ENCODE results near the gene AGBL3.

Gene AGBL3

DNA sequence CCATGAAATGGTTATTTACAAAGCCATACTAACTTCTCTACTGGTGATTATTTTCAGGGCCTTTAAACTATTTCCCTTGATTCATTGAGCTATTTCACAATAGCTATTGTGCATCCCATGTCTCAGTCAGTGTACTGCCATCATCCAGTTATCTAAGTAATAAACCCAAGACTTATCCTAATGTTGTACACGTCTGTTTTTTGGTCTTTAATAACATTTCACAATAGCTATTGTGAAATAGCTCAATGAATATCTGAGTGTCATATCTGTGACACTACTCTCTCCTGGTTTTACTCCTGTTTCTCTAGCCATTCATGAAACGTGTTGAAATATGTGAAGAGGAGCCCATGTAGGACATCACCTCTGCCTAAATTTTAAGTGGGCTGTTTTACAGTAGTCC is 125.1 kb downstream of the AGBL3 start:
- TF ChIP-seq EGR1 (IDR thresholded peaks at IDR 0.05) (no peak), FOXM1 (IDR thresholded peaks at IDR 0.05; ENCODE audit: borderline replicate concordance, low read depth) (no peak), NFIC (IDR thresholded peaks at IDR 0.05) (no peak), TAF1 (IDR thresholded peaks at IDR 0.05; ENCODE audit: low read depth) (no peak), CEBPB (IDR thresholded peaks at IDR 0.05) (no peak), TEAD4 (IDR thresholded peaks at IDR 0.05) (no peak), RAD21 (IDR thresholded peaks at IDR 0.05; ENCODE audit: low read depth) (no peak), TCF12 (IDR thresholded peaks at IDR 0.05; ENCODE audit: low read depth) (no peak), YY1 (IDR thresholded peaks at IDR 0.05; ENCODE audit: low read depth) (no peak), ZBTB7A (IDR thresholded peaks at IDR 0.05; ENCODE audit: low read depth) (no peak), EP300 (IDR thresholded peaks at IDR 0.05; ENCODE audit: borderline replicate concordance) (no peak), CREB1 (IDR thresholded peaks at IDR 0.05; ENCODE audit: low read depth) (no peak)
- TF ChIP-seq, protein P1, sequence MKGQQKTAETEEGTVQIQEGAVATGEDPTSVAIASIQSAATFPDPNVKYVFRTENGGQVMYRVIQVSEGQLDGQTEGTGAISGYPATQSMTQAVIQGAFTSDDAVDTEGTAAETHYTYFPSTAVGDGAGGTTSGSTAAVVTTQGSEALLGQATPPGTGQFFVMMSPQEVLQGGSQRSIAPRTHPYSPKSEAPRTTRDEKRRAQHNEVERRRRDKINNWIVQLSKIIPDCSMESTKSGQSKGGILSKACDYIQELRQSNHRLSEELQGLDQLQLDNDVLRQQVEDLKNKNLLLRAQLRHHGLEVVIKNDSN (IDR thresholded peaks at IDR 0.05): no peak
- TF ChIP-seq, protein P2, sequence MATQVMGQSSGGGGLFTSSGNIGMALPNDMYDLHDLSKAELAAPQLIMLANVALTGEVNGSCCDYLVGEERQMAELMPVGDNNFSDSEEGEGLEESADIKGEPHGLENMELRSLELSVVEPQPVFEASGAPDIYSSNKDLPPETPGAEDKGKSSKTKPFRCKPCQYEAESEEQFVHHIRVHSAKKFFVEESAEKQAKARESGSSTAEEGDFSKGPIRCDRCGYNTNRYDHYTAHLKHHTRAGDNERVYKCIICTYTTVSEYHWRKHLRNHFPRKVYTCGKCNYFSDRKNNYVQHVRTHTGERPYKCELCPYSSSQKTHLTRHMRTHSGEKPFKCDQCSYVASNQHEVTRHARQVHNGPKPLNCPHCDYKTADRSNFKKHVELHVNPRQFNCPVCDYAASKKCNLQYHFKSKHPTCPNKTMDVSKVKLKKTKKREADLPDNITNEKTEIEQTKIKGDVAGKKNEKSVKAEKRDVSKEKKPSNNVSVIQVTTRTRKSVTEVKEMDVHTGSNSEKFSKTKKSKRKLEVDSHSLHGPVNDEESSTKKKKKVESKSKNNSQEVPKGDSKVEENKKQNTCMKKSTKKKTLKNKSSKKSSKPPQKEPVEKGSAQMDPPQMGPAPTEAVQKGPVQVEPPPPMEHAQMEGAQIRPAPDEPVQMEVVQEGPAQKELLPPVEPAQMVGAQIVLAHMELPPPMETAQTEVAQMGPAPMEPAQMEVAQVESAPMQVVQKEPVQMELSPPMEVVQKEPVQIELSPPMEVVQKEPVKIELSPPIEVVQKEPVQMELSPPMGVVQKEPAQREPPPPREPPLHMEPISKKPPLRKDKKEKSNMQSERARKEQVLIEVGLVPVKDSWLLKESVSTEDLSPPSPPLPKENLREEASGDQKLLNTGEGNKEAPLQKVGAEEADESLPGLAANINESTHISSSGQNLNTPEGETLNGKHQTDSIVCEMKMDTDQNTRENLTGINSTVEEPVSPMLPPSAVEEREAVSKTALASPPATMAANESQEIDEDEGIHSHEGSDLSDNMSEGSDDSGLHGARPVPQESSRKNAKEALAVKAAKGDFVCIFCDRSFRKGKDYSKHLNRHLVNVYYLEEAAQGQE (IDR thresholded peaks at IDR 0.05; ENCODE audit: low read depth): no peak
- TF ChIP-seq, protein P3, sequence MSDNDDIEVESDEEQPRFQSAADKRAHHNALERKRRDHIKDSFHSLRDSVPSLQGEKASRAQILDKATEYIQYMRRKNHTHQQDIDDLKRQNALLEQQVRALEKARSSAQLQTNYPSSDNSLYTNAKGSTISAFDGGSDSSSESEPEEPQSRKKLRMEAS (IDR thresholded peaks at IDR 0.05): no peak

DNA sequence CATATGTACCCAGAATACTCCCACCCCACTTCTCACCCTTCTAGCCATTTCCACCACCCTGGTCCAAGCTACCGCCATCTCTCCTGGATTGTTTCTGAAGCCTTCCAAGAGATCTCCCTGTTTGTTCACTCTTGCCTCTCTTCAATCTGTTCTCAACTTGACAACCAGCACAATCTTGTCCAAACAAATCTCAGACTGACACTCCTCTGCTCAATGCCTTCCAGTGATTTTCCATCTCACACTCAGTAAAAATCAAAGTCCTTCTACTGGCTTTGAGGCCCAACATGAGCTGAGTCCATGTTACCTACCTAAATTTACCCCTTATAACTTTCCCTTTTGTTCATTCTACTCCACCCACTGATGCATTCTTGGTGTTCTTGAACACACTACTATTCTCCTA is 128.3 kb downstream of the AGBL3 start:
- TF ChIP-seq TCF12 (IDR thresholded peaks at IDR 0.05; ENCODE audit: low read depth): no peak
- TF ChIP-seq TAF1 (IDR thresholded peaks at IDR 0.05; ENCODE audit: low read depth): no peak
- TF ChIP-seq, protein P3 (IDR thresholded peaks at IDR 0.05): no peak
- no peak for TF ChIP-seq EP300 (IDR thresholded peaks at IDR 0.05; ENCODE audit: borderline replicate concordance)
- TF ChIP-seq EGR1 (IDR thresholded peaks at IDR 0.05): no peak
- no peak for TF ChIP-seq CREB1 (IDR thresholded peaks at IDR 0.05; ENCODE audit: low read depth)
- no peak for TF ChIP-seq RAD21 (IDR thresholded peaks at IDR 0.05; ENCODE audit: low read depth)
- TF ChIP-seq FOXM1 (IDR thresholded peaks at IDR 0.05; ENCODE audit: borderline replicate concordance, low read depth): no peak
- no peak for TF ChIP-seq YY1 (IDR thresholded peaks at IDR 0.05; ENCODE audit: low read depth)
- TF ChIP-seq, protein P1 (IDR thresholded peaks at IDR 0.05): no peak
- TF ChIP-seq ZBTB7A (IDR thresholded peaks at IDR 0.05; ENCODE audit: low read depth): no peak
- no peak for TF ChIP-seq NFIC (IDR thresholded peaks at IDR 0.05)
- TF ChIP-seq, protein P2 (IDR thresholded peaks at IDR 0.05; ENCODE audit: low read depth): no peak
- no peak for TF ChIP-seq TEAD4 (IDR thresholded peaks at IDR 0.05)

DNA sequence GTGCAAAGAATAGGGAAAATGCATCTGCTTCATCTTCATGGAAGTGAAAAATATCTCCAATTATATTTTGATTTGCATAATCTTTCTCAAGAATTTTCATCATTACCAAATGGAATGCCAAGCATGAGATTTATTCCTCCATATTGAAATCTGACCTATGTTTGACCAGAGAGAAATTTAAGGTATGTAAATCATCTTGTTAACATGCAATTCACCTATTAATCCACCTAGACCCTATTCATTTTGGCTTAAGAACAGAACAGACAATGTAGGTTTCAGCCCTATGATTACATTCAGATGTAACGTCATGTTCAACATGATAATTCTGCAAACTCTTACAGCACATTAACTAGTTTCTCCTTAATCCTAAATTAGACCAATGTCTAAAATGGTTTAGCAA is 130.8 kb downstream of the AGBL3 start:
- TF ChIP-seq EGR1 (IDR thresholded peaks at IDR 0.05) (no peak), TEAD4 (IDR thresholded peaks at IDR 0.05) (no peak)

DNA sequence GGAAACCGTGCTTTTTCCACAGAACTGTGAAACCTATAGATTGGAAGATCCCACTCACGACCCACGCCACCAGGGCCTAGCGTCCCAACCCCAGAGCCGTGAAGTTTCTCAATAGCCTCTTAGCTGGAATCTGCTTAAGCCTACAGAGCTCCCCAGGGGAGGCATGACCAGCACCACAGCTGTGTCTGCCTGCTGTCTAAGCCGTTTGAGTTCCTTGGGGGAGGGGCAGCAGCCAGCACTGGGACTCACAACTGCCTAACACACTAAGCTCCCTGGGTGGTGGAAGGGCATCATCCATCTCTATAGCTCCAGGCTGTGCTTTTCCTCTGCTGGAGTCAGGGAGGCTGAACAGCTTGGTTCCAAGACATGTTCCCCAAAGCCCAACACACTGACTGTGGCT is 135.6 kb downstream of the AGBL3 start:
- TF ChIP-seq CEBPB (IDR thresholded peaks at IDR 0.05) (no peak), NFIC (IDR thresholded peaks at IDR 0.05) (no peak), TAF1 (IDR thresholded peaks at IDR 0.05; ENCODE audit: low read depth) (no peak), EP300 (IDR thresholded peaks at IDR 0.05; ENCODE audit: borderline replicate concordance) (no peak), YY1 (IDR thresholded peaks at IDR 0.05; ENCODE audit: low read depth) (no peak), ZBTB7A (IDR thresholded peaks at IDR 0.05; ENCODE audit: low read depth) (no peak), TCF12 (IDR thresholded peaks at IDR 0.05; ENCODE audit: low read depth) (no peak), FOXM1 (IDR thresholded peaks at IDR 0.05; ENCODE audit: borderline replicate concordance, low read depth) (no peak)
- TF ChIP-seq, protein P3 (IDR thresholded peaks at IDR 0.05): no peak
- TF ChIP-seq, protein P2 (IDR thresholded peaks at IDR 0.05; ENCODE audit: low read depth): no peak

Data from Ishikawa (cell line).